ENCODE results near the gene ZFYVE19. TPM values are rescaled to one million over a fixed set of nuclear protein-coding genes. Genes with fewer than 3 reads are reported as not detected.

The ZFYVE19 gene
- total RNA-seq, 1 experiment from 2014 or later = 39.5 TPM

DNA sequence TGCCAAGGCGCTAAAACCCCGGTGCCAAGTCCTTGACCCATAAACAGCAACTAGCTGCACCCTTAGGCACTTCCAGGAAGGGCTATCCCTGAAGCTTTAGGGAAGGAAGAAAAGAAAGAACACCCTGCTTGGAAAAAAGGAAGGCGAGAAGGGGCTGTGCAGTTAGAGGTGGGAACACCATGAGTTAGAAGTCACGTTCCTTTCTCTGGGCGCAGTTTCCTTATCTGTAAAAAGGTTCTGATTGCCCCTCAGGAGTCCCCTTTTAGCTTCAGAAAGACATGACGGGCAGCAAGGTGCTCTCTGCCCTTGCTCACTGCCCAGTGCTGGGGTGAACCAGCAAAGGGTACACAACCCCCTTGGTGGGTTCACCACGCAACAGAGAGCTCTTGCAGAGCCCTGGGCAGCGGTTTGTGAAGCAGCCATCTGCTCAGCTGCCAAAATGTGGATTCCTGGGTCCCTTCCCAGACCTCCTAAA lies 42.2 kb upstream of the ZFYVE19 start:
- peaks cover 42% of the 10 kb centered on the region for H3K4me1 ChIP-seq (ENCODE audit: control insufficient read depth, insufficient read depth, low read length)
- intact Hi-C loops (cut with micrococcal nuclease; ENCODE audit: unreplicated experiment) (no loop called here), in situ Hi-C loops (cut with HindIII; ENCODE audit: low pct_unique_long_range_greater_than_20kb, low sequenced_read_pairs) (no loop called here)
- no TSS peak for BruUV-seq (replicated peaks)
- no peaks in the 10 kb centered on the region for H3K27me3 ChIP-seq (ENCODE audit: control insufficient read depth, insufficient read depth, low read length)
- peak overlapping the region; percentile 56 to 77 for H3K4me3 ChIP-seq (ENCODE audit: low read depth in 2 of 2, low read length in 2 of 2)
- no peaks in the 10 kb centered on the region for H3K36me3 ChIP-seq (ENCODE audit: control insufficient read depth, insufficient read depth, low read length)
- DNase-seq (ENCODE audit: low read depth, low spot score) = no peak
- CTCF ChIA-PET = interaction anchor here (1.2 kb wide), 1 partner anchor 127 kb away, joined by 4 read pairs; no protein-coding TSS in a partner anchor
- peak overlapping the region; percentile 88 for H3K27ac ChIP-seq (ENCODE audit: low read length)
- H3K9me3 ChIP-seq (ENCODE audit: control insufficient read depth, insufficient read depth, low read depth, low read length) = no peaks in the 10 kb centered on the region
- no peak for ATAC-seq
- no peak for TF ChIP-seq POLR2AphosphoS5 (IDR thresholded peaks at IDR 0.05; ENCODE audit: low read depth, low read length)
- TF ChIP-seq, protein P1, sequence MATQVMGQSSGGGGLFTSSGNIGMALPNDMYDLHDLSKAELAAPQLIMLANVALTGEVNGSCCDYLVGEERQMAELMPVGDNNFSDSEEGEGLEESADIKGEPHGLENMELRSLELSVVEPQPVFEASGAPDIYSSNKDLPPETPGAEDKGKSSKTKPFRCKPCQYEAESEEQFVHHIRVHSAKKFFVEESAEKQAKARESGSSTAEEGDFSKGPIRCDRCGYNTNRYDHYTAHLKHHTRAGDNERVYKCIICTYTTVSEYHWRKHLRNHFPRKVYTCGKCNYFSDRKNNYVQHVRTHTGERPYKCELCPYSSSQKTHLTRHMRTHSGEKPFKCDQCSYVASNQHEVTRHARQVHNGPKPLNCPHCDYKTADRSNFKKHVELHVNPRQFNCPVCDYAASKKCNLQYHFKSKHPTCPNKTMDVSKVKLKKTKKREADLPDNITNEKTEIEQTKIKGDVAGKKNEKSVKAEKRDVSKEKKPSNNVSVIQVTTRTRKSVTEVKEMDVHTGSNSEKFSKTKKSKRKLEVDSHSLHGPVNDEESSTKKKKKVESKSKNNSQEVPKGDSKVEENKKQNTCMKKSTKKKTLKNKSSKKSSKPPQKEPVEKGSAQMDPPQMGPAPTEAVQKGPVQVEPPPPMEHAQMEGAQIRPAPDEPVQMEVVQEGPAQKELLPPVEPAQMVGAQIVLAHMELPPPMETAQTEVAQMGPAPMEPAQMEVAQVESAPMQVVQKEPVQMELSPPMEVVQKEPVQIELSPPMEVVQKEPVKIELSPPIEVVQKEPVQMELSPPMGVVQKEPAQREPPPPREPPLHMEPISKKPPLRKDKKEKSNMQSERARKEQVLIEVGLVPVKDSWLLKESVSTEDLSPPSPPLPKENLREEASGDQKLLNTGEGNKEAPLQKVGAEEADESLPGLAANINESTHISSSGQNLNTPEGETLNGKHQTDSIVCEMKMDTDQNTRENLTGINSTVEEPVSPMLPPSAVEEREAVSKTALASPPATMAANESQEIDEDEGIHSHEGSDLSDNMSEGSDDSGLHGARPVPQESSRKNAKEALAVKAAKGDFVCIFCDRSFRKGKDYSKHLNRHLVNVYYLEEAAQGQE (IDR thresholded peaks at IDR 0.05; ENCODE audit: insufficient read depth in 1 of 2, low read depth in 2 of 2, low read length in 1 of 2) = no peak
- TF ChIP-seq, protein P2, sequence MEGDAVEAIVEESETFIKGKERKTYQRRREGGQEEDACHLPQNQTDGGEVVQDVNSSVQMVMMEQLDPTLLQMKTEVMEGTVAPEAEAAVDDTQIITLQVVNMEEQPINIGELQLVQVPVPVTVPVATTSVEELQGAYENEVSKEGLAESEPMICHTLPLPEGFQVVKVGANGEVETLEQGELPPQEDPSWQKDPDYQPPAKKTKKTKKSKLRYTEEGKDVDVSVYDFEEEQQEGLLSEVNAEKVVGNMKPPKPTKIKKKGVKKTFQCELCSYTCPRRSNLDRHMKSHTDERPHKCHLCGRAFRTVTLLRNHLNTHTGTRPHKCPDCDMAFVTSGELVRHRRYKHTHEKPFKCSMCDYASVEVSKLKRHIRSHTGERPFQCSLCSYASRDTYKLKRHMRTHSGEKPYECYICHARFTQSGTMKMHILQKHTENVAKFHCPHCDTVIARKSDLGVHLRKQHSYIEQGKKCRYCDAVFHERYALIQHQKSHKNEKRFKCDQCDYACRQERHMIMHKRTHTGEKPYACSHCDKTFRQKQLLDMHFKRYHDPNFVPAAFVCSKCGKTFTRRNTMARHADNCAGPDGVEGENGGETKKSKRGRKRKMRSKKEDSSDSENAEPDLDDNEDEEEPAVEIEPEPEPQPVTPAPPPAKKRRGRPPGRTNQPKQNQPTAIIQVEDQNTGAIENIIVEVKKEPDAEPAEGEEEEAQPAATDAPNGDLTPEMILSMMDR (IDR thresholded peaks at IDR 0.05) = no peak
- no peak for TF ChIP-seq SIN3A (IDR thresholded peaks at IDR 0.05; ENCODE audit: borderline replicate concordance, insufficient read depth, low read depth, low read length)
- no peak for TF ChIP-seq TCF7L2 (IDR thresholded peaks at IDR 0.05; ENCODE audit: low read depth, low read length)
- POLR2A ChIA-PET = no interaction called here

DNA sequence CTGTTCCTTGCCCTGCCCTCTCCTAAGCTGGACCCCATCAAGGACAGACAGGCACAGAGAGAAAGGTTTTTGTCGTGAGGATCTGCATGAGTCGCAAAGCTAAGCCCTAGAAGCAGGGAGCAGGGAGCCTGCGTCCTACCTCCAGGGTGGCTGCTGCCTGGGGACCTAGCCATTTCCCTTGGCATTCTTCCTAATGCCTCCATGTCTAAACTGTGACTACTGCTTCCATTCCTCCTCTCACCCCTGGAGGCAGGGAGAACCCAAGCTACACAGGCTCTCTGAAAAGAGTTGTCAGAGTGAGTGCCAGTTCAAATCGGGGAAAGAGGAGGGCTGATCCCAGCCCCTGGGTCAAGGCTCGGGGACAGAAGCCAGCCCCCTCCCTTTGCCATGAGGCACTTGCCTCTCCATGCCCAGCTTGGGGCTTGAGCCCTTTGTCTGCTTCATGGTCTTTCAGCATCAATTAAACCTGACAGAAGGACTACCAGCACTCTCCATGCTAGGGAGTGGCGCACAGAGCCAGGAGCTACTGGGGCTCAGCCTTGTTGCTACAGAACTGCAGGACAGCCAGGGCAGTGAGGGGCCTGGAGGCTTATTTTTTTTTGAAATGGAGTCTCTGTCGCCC lies 40.6 kb upstream of the ZFYVE19 start:
- ChIA-PET POLR2A (no interaction called here), CTCF (interaction anchor here (1.0 to 1.1 kb wide), 2 partner anchors 16 to 92 kb away, joined by 3 to 4 read pairs; no protein-coding TSS in a partner anchor)
- TF ChIP-seq SIN3A (IDR thresholded peaks at IDR 0.05; ENCODE audit: borderline replicate concordance, insufficient read depth, low read depth, low read length) = no peak
- no peak for TF ChIP-seq TCF7L2 (IDR thresholded peaks at IDR 0.05; ENCODE audit: low read depth, low read length)
- TF ChIP-seq, protein P1 (IDR thresholded peaks at IDR 0.05; ENCODE audit: insufficient read depth in 1 of 2, low read depth in 2 of 2, low read length in 1 of 2) = no peak
- no peak; the same call in 1 of the 2 replicates for TF ChIP-seq POLR2AphosphoS5 (IDR thresholded peaks at IDR 0.05; ENCODE audit: low read depth, low read length)
- TF ChIP-seq, protein P2 (IDR thresholded peaks at IDR 0.05) = no peak
- Histone ChIP-seq H3K9me3 (ENCODE audit: control insufficient read depth, insufficient read depth, low read depth, low read length) (no peaks in the 10 kb centered on the region), H3K27me3 (ENCODE audit: control insufficient read depth, insufficient read depth, low read length) (no peaks in the 10 kb centered on the region), H3K4me1 (ENCODE audit: control insufficient read depth, insufficient read depth, low read length) (peaks cover 45% of the 10 kb centered on the region), H3K4me3 (ENCODE audit: low read depth in 2 of 2, low read length in 2 of 2) (no peak overlapping the region), H3K27ac (ENCODE audit: low read length) (peak overlapping the region; percentile 62), H3K36me3 (ENCODE audit: control insufficient read depth, insufficient read depth, low read length) (no peaks in the 10 kb centered on the region)
- in situ Hi-C loops (cut with HindIII; ENCODE audit: low pct_unique_long_range_greater_than_20kb, low sequenced_read_pairs) (no loop called here), intact Hi-C loops (cut with micrococcal nuclease; ENCODE audit: unreplicated experiment) (no loop called here)
- no peak for DNase-seq (ENCODE audit: low read depth, low spot score)
- ATAC-seq = no peak
- BruUV-seq (replicated peaks) = no TSS peak

Measured in Panc1 (cell line).